HG03064 (cell line): Measurements from ENCODE around the gene LY6G6F.
A peak's percentile ranks its signal among the peaks of the same experiment; 100 is the strongest.

Source experiments
- ATAC-seq: cut with Tn5 transposase; IDR thresholded peaks from one replicate; pipeline ENCODE4 v1.9.1; 2021; ENCODE audit warnings: low read depth; ENCODE audit not compliant: unreplicated experiment

The LY6G6F gene

DNA sequence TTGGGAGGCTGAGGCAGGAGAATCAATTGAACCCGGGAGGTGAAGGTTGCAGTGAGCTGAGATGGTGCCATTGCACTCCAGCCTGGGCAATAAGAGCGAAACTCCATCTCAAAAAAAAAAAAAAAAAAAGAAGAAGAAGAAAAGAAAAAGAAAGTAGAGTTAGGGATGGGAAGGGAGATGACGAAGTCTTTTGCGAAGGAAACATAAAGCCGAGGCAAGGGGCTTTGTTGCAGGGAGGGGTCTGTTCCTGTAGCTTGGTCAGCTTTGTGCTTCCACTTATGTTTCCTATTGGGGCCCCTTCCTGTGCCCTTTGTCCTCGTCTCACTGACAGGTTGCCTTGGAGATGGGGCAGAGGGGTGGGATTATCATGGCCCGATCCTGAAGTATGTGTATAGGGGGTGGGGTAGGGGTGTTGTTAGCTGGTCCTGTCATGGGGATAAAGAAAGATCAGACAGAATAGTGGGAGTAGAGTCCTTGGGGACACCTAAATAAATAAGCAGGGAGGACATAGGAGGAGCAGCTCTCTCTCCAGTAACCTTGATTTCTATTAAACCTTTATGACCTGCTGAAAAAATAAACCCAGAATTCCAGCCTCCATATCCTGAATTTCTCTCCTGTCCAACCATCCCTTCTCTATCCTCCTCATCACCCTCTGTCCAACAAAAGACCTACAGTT, 30.8 kb downstream of the LY6G6F start:
- ATAC-seq = no peak

DNA sequence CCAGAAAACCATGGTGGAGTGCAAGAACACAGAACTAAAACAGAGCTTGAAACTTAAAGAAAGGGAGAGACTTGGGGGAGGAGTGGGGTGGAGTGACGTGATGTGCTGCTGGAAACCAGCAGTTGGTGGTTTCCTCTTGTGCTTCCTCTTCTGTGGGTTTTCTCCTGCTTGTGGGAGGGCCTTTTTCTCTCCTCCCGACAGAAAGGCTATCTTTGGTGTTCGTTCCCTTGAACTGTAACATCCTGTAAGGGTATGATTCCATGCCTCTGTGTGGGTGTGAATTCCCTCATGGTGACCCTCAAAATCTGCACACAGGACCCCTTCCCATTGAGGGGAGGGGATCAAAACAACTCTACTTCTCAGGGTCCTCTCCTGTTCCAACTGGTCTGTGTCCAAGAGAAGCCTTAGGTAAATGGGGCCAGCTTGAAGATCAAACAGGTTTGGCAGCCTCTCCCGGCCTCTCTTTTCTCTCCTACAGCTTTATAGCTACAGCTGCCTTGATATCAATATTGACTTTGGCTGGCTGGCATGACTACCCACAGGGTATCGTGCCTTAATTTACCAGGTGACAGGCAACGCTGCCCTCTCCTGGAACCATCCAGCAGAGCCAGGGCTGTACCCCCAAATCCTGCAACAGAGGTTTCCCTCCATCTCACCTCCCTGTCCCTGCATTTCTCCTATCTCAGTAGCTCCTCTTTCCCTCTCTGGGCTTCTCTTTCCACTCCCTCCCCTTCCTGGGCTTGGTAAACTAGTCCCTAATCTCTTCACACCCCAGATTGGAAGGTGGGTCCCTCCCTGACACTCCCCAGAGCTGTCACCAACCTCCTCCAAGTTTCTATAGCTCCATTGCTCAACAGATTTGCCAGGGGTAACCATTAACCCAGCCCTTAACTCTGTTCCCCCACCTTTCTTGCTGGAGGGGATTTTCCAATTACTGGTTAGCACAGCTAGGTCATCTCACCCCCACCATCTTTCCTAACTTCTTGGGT, 31.6 kb downstream of the LY6G6F start:
- ATAC-seq = no peak

DNA sequence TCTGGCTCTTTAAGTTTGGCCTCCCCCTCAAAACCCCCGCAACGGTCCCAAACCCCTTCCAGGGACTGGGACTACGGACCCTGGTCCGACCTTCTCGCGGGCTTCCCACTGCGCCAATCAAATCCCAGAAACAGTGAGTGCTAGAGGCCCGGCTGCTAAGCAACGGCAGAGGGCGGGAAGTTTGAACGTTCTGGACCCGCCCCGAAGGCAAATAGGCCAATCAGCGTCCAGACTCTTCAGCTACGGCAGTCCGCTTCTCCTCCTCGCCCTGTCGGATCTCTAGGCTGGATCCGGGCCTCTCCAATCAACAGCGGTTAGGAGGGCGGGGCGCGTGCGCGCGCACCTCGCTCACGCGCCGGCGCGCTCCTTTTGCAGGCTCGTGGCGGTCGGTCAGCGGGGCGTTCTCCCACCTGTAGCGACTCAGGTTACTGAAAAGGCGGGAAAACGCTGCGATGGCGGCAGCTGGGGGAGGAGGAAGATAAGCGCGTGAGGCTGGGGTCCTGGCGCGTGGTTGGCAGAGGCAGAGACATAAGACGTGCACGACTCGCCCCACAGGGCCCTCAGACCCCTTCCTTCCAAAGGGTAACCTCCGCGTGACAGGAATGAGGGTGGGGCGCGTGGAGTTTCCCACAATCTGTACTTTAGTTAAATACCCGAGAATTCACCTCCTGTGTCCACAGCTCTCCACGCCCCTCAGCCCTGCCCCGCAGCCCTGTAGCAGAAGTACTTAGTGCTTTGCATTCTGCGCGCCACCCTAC, 33.2 kb downstream of the LY6G6F start, which contains the start of gene MSH5:
Gene MSH5 (plus strand): TSS at position 367 of the 758 bp plus-strand sequence. CDS start 462 bp downstream, outside the sequence.
- peak; percentile 54 for ATAC-seq

DNA sequence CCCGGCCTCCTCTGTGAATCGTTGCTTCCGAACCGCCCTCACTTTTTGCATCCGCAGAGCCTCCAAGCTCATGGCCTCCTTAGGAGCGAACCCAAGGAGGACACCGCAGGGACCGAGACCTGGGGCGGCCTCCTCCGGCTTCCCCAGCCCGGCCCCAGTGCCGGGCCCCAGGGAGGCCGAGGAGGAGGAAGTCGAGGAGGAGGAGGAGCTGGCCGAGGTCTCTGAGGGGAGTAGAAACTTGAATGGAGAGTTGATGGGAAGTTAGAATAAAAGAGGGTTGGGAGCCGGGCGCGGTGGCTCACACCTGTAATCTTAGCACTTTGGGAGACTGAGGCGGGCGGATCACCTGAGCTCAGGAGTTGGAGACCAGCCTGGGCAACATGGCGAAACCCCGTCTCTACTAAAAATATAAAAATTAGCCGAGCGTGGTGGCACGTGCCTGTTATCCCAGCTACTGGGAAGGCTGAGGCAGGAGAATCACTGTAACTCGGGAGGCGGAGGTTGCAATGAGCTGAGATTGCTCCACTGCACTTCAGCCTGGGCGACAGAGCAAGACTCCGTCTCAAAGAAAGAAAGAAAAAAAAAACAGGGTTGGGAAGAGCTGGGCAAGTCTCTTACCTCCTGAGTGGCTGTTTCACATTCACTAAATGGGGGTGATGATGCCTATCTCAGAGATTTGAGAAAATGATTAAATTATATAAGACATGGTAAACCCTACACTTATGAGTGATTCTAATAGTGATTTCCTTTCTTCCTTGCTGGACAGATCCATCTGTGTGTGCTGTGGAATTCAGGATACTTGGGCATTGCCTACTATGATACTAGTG, 33.9 kb downstream of the LY6G6F start:
- ATAC-seq = no peak

DNA sequence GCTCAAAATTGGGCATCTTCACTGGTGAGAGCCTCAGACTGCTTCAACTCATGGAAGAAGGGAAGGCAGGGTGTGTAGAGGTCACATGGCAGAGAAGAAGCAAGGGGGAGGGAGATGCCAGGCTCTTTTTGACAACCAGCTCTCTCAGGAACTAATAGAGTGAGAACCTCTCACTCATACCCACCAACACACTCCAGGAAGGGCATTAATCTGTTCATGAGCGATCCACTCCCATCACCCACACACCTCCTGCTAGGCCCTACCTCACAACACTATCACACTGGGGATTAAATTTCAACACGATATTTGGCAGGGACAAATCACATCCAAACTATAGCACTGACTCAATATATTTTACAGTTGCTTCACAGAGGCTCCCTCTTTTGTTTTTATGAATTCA, 35.1 kb downstream of the LY6G6F start:
- ATAC-seq = no peak

DNA sequence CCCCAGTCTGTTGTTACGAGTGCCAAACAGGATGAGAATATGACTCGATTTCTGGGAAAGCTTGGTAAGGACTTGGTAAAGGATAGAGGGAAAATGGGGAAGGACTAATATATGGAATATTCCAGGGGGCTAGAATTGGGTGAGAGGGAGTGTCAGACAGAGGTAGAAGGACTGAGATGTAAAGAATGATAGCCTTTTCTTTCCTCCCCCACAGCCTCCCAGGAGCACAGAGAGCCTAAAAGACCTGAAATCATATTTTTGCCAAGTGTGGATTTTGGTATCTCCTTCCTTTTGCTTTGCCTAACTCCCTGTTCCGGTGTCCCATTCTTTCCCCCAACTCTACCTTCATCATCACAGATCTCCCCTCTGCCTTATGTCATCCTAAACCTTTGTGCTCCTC, 36.2 kb downstream of the LY6G6F start:
- ATAC-seq = no peak

DNA sequence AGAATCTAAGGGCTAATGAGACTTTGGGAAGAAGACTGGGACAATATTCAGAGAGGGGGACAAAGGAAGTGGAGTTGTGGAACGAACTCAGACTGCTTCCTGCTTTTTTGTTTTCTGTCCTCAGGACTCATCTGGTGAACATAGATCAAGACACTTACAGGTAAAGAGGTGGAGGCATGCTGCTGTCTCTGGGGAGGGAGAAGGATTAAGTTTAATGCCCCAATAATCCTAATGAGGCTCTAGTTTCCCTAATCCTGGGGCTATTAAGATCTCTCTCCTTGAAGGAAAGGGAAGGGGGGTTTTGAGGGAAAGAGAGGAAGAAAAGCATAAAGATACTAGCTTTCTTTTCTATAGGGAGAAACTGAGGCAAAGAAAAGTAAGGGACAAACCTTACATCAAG, 37.8 kb downstream of the LY6G6F start:
- no peak for ATAC-seq

DNA sequence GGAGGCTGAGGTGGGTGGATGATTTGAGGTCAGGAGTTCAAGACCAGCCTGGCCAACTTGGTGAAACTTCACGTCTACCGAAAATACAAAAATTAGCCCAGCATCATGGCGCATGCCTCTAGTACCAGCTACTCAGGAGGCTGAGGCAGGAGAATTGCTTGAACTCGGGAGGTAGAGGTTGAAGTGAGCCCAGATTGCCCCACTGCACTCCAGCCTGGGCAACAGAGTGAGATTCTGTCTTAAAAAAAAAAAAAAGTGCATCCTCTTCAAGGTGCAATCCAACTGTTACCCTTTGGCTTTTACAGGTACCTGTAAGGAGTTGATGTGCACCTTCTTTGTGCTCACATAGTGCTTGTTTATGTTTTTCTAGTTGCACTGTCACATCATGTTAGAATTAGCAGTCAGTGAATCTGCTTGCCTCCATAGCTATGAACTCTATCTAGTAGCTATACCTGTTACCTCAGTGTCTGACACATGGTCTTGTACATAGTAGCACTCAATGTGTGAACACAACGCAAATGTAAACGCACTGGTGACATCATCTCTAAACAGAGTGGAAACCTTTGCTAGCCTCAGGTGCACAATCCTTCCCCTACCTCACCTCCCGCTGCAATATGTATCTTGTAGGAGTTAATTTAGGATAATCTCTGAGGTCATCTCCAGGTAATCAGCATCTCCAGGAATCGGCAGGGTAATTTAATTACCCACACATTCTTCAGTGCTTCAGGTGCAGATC, 42.8 kb downstream of the LY6G6F start:
- ATAC-seq = no peak

DNA sequence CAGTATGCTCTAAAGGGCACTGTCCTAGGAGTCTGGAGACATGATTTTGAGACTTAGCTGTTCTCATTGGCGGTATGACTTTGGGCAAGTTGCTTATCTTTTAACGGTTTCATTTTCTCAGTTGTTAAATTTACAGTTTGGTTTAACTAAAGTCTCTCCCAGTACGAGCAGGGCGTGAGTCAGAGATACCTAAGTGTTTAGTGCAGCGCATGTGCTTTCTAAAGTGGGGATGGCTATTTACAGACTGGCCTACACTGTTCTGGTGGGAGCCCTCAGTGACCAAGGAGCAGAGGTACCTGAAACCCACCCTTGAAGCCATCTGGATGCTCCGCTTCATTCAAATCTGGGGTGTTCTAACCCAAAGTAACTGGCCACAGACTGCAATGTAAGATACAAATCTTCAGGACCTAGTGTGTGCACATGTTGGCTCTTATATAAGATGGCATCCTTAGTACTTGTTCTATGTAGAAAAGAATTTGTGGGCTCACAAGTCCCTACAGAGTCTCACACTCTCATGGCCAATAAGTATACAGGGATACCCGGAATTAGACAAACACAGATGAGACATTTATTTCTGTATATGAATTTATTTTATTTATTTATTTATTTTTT, 43.9 kb downstream of the LY6G6F start:
- ATAC-seq = no peak

DNA sequence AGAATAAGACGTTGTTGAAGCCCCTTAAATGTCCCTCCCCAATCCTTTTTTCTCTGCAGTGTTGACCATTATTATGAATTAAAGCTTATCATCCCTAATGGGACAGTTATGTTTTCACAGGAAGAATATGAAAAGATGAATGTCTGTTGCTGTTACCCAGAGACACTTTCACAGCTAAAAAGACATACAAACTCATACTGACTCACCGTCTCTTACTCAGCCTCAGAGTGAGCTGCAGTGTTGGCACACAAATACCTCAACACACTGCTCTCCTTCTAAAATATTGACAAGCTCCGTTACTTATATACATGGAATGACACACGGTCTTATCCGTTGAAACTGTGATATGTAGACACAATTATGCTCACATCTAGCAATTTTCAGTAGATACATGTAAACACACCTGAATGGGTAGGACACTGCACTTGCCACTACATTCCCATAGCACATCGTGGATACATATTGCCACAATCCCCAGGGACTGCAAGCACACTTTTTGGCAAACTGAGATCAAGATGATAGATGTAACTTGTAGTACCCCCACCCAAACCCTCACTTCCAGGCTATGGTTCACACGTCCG, 46.2 kb downstream of the LY6G6F start:
- no peak for ATAC-seq

DNA sequence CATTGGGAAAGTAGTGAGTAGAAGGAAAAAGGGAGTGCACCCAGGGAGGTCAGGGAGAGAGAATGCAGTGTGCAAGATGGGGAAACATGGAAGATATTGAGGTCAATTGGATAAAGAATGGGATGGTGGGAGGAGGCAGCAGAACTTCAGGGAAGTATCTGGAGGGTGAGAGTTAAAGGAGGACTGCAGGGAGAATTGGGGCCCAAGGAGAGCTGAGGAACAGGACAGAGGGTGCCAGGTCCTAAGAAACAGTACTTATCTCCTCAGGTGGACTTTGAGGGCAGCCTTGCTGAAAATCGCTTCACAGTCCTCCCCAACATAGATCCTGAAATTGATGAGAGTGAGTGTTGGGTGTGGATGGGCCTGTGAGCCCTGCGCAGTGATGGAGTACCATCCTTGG, 51.6 kb downstream of the LY6G6F start:
- ATAC-seq = no peak
